A549 (cell line): ENCODE measurements around the gene OSBPL6. TPM values are rescaled to one million over a fixed set of nuclear protein-coding genes. Genes with fewer than 3 reads are reported as not detected.
"Not testable (repeated sequence)": the region's sequence is repeated elsewhere in the genome, so short reads cannot be mapped to it uniquely, and the experiment has no call there.

ENCODE experiments used
- ATAC-seq, 2 experiments: fragments of 200-7000 bp in 1 of 2; fragments of >200 bp in 1 of 2; cut with Nextera tagmentation in 1 of 2; cut with Tn5 transposase in 1 of 2; 3 replicates each; pipeline versions ENCODE4 v1.8.0 to v1.9.1; 2018 to 2020; ENCODE audit warnings: mild to moderate bottlenecking in 1 of 2, moderate library complexity in 1 of 2
- CTCF ChIA-PET: fragments of 300-600 bp; sonication (Branson Sonifier 250); formaldehyde crosslinking; extraction: SDS; loops from one replicate; lab custom pipeline; 2021; ENCODE audit warnings: antibody characterized with exemption, inconsistent platforms; lab: Yijun Ruan, JAX
- POLR2A ChIA-PET: fragments of 350-600 bp; formaldehyde crosslinking; extraction: SDS; loops from one replicate; lab custom pipeline; 2021; ENCODE audit warnings: antibody characterized with exemption, inconsistent platforms; lab: Yijun Ruan, JAX
- DNase-seq, 2 experiments: peaks; one replicate each; pipeline versions ENCODE4 v3.0.0 to v3.0.0-alpha.2; 2011 to 2016; ENCODE audit warnings: low read depth in 1 of 2, low spot score in 1 of 2
- FAIRE-seq: peaks from 2 replicates; lab custom pipeline; 2011; peaks lifted over from hg19 to GRCh38; lab: Jason Lieb, UNC
- H3K27ac ChIP-seq, 2 experiments: fragments of >200 bp; sonication (Bioruptor Twin); formaldehyde crosslinking; 3 replicates each; pipeline ENCODE4 v1.5.1; 2016 to 2017
- H3K4me1 ChIP-seq: fragments of >200 bp; sonication (Bioruptor Twin); formaldehyde crosslinking; 3 replicates; pipeline ENCODE4 v1.6.1; 2016
- H3K4me2 ChIP-seq: fragments of >200 bp; sonication (Bioruptor Twin); formaldehyde crosslinking; 3 replicates; pipeline ENCODE4 v1.6.1; 2016
- H3K4me3 ChIP-seq: fragments of >200 bp; sonication (Bioruptor Twin); formaldehyde crosslinking; 3 replicates; pipeline ENCODE4 v1.5.1; 2016
- H3K9me3 ChIP-seq: fragments of >200 bp; sonication (Bioruptor Twin); formaldehyde crosslinking; 3 replicates; pipeline ENCODE4 v1.6.1; 2016
- CBX8 ChIP-seq: fragments of 200-600 bp; sonication (generic); IDR thresholded peaks from 2 replicates; pipeline ENCODE4 v1.6.1; 2016
- CEBPB ChIP-seq, 2 experiments: fragments of >200 bp in 1 of 2; sonication (Bioruptor Twin) in 1 of 2; formaldehyde crosslinking in 1 of 2; IDR thresholded peaks; 2 replicates each; pipeline ENCODE4 v1.6.1; 2012 to 2016
- CTCF ChIP-seq: fragments of >200 bp; sonication (Bioruptor Twin); formaldehyde crosslinking; IDR thresholded peaks from 3 replicates; pipeline ENCODE4 v1.5.1; 2016
- EHF ChIP-seq: fragments of 250-450 bp; sonication (Bioruptor Pico); IDR thresholded peaks from 2 replicates; pipeline ENCODE4 v1.5.0; 2020; ENCODE audit warnings: mild to moderate bottlenecking
- EHMT2 ChIP-seq: fragments of 200-600 bp; sonication (generic); IDR thresholded peaks from 2 replicates; pipeline ENCODE4 v1.6.1; 2016; ENCODE audit warnings: antibody characterized with exemption, low read depth, mild to moderate bottlenecking, moderate library complexity
- FOXS1 ChIP-seq: fragments of 250-450 bp; sonication (Bioruptor Pico); IDR thresholded peaks from 2 replicates; pipeline ENCODE4 v1.5.0; 2020; ENCODE audit warnings: mild to moderate bottlenecking, moderate library complexity
- HEYL ChIP-seq: fragments of 250-450 bp; sonication (Bioruptor Pico); IDR thresholded peaks from 2 replicates; pipeline ENCODE4 v1.8.0; 2021; ENCODE audit warnings: mild to moderate bottlenecking, moderate library complexity
- HOXA7 ChIP-seq: fragments of 250-450 bp; sonication (Bioruptor Pico); IDR thresholded peaks from 2 replicates; pipeline ENCODE4 v1.5.0; 2020; ENCODE audit warnings: mild to moderate bottlenecking, moderate library complexity
- HOXB5 ChIP-seq: fragments of 250-450 bp; sonication (Bioruptor Pico); IDR thresholded peaks from 2 replicates; pipeline ENCODE4 v1.5.0; 2020; ENCODE audit warnings: mild to moderate bottlenecking, moderate library complexity
- JUNB ChIP-seq: fragments of >200 bp; sonication (Bioruptor Twin); formaldehyde crosslinking; IDR thresholded peaks from 2 replicates; pipeline ENCODE4 v1.6.1; 2016
- MAX ChIP-seq: IDR thresholded peaks from 2 replicates; pipeline ENCODE4 v1.6.1; 2012
- MAZ ChIP-seq: fragments of 150-350 bp; IDR thresholded peaks from 2 replicates; pipeline ENCODE4 v1.6.1; 2014; ENCODE audit warnings: antibody characterized with exemption, low read depth, low read length, borderline replicate concordance
- PHF8 ChIP-seq: fragments of 200-600 bp; sonication (generic); IDR thresholded peaks from 2 replicates; pipeline ENCODE4 v1.6.1; 2016; ENCODE audit warnings: low read depth, mild to moderate bottlenecking, antibody characterized with exemption, moderate library complexity, borderline replicate concordance
- RNF2 ChIP-seq: fragments of 200-600 bp; sonication (generic); IDR thresholded peaks from 2 replicates; pipeline ENCODE4 v1.6.1; 2016; ENCODE audit warnings: low read depth, mild to moderate bottlenecking, antibody characterized with exemption, moderate library complexity, borderline replicate concordance
- SMC3 ChIP-seq: fragments of >200 bp; sonication (Bioruptor Twin); formaldehyde crosslinking; IDR thresholded peaks from 3 replicates; pipeline ENCODE4 v1.6.1; 2018; ENCODE audit warnings: inconsistent platforms
- ZC3H11A ChIP-seq: fragments of 450-650 bp; IDR thresholded peaks from 2 replicates; pipeline ENCODE4 v1.6.1; 2014; ENCODE audit warnings: antibody characterized with exemption, mild to moderate bottlenecking
- ZFP36 ChIP-seq: fragments of 450-650 bp; IDR thresholded peaks from 2 replicates; pipeline ENCODE4 v1.6.1; 2014; ENCODE audit warnings: borderline replicate concordance; ENCODE audit not compliant: partially characterized antibody
- ZNF302 ChIP-seq: fragments of 250-450 bp; sonication (Bioruptor Pico); IDR thresholded peaks from 2 replicates; pipeline ENCODE4 v1.9.0; 2021; ENCODE audit warnings: inconsistent platforms, mild to moderate bottlenecking, moderate library complexity
- ZSCAN20 ChIP-seq: fragments of 250-450 bp; sonication (Bioruptor Pico); IDR thresholded peaks from 2 replicates; pipeline ENCODE4 v1.8.0; 2022; ENCODE audit warnings: mild to moderate bottlenecking, moderate library complexity
- WGBS: methylation state at CpG from one replicate; pipeline ENCODE4 v1.1.6; 2017; ENCODE audit errors: missing lambda C conversion rate; 5-methylcytosine and 5-hydroxymethylcytosine counted together
- polyA plus RNA-seq, 4 experiments: library from polyadenylated mRNA; depleted of rRNA in 3 of 4; stranded (reverse); fragments of >200 nt; fragmentation: RNase III in 1 of 4; extraction: RNeasy Plus Mini Kit Qiagen cat#74134 plus additional on column Dnase treatment in 1 of 4; gene quantifications; 2 replicates in 3 of 4; 3 replicates in 1 of 4; pipeline ENCODE4 v1.2.3, GENCODE V29; 2011 to 2017
- TF ChIP-seq, protein P1 (sequence below): fragments of 150-350 bp; IDR thresholded peaks from 2 replicates; pipeline ENCODE4 v1.6.1; 2014; ENCODE audit warnings: low read depth, mild to moderate bottlenecking, low read length

The OSBPL6 gene
- polyA plus RNA-seq, 2 of the 4 experiments (the other 2 are of a cell fraction): 2.9 to 8.2 TPM

GRCh38 chr2:178350051-178350450, 155.7 kb downstream of the OSBPL6 start (continued):
- TF ChIP-seq MAX: no peak

GRCh38 chr2:178357704-178358103, 163.4 kb downstream of the OSBPL6 start:
- DNase-seq, H3K4me3 ChIP-seq, H3K4me1 ChIP-seq, H3K4me2 ChIP-seq, POLR2A ChIA-PET, FAIRE-seq, CTCF ChIA-PET, H3K27ac ChIP-seq, ATAC-seq: not testable (repeated sequence)
- peaks cover 18% of the 10 kb centered on the region; the same call in 2 of the 3 replicates for H3K9me3 ChIP-seq
- 71% methylated on average over 4 of the region's 4 CpGs for WGBS

GRCh38 chr2:178359192-178359912, 165.0 kb downstream of the OSBPL6 start:
- TF ChIP-seq PHF8: no peak
- TF ChIP-seq, protein P1, sequence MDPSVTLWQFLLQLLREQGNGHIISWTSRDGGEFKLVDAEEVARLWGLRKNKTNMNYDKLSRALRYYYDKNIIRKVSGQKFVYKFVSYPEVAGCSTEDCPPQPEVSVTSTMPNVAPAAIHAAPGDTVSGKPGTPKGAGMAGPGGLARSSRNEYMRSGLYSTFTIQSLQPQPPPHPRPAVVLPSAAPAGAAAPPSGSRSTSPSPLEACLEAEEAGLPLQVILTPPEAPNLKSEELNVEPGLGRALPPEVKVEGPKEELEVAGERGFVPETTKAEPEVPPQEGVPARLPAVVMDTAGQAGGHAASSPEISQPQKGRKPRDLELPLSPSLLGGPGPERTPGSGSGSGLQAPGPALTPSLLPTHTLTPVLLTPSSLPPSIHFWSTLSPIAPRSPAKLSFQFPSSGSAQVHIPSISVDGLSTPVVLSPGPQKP: no peak
- TF ChIP-seq ZSCAN20 (CRISPR knock-in tag): no peak
- no peak for TF ChIP-seq CEBPB (IDR thresholded peaks at IDR 0.05)
- no peak for TF ChIP-seq JUNB
- no peak for TF ChIP-seq CTCF
- no peak for TF ChIP-seq ZNF302 (CRISPR knock-in tag)
- no peak for TF ChIP-seq SMC3
- TF ChIP-seq HOXB5 (CRISPR knock-in tag): no peak
- TF ChIP-seq ZC3H11A: no peak
- no peak for TF ChIP-seq CBX8
- TF ChIP-seq EHMT2: no peak
- no peak for TF ChIP-seq FOXS1
- no peak for TF ChIP-seq HOXA7 (CRISPR knock-in tag)
- TF ChIP-seq ZFP36: no peak
- no peak for TF ChIP-seq MAZ
- TF ChIP-seq RNF2: no peak
- TF ChIP-seq HEYL (CRISPR knock-in tag): no peak
- no peak for TF ChIP-seq EHF (CRISPR knock-in tag)
- TF ChIP-seq MAX: no peak
- peaks cover 5% of the 10 kb centered on the region; the same call in 2 of the 3 replicates for H3K4me1 ChIP-seq
- POLR2A ChIA-PET: no interaction called here
- DNase-seq (no peak), ATAC-seq (no peak), FAIRE-seq (no peak)
- no peak overlapping the region for H3K27ac ChIP-seq
- WGBS: 46% methylated on average over 7 of the region's 7 CpGs
- CTCF ChIA-PET: interaction anchor here (0.6 kb wide), 1 partner anchor 643 kb away, joined by 3 read pairs; no protein-coding TSS in a partner anchor
- H3K4me2 ChIP-seq: no peak overlapping the region
- no peak overlapping the region for H3K4me3 ChIP-seq
- H3K9me3 ChIP-seq: peaks cover 14% of the 10 kb centered on the region; the same call in 2 of the 3 replicates
